Regular cardiac myocyte (primary cell): ENCODE measurements around the gene ZNF423. TPM values are rescaled to one million over a fixed set of nuclear protein-coding genes. Genes with fewer than 3 reads are reported as not detected.

Source experiments
- total RNA-seq: library from RNA; depleted of rRNA; stranded (reverse); fragments of >200 nt; gene quantifications from 2 replicates; pipeline ENCODE4 v1.2.3, GENCODE V29; 2014

Gene ZNF423
- total RNA-seq = 3.9 and 5.8 TPM in 2 replicates

DNA sequence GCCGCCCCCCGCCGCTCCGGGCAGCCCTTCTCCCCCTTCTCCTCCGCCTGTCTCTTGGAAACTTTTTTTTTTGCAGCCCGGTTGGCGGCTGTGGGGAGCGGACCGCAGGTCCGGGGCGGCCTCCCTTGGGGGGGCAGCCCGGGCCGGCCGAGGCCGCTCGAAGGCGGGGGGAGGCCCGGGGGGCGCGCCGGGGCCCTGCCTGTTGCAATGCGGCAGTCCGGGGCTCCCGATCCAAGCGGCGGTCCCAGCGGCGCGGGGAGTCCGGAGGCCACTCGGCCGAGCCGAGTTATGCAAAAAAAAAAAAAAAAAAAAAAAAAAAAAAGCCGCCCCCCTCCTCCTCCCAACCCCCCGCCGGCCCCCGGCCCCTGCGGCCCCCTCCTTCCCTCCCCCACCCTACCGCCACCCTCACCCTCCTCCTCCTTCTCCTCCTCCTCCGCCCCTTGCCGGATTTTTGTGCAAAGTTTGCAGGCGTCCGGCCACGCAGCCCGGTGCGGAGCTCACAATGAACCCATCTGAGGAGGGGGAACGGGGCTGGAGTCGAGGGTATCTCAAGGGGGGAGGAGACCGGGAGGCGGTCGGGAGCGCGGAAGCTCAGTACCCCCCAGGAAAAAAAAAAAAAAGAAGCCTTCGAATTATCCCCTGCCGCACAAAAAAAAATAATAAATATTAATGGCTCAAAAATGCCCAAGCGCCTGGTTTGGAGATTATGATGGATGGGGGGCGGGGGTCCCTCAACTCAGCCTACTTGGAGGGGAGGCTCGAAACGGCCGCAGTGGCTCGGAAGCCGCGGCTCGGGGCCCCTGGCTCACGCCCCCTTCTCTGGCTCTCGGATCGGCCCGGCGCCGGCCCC lies at the start of gene ZNF423:
Gene ZNF423 (minus strand): TSS at position 291 of the 850 bp plus-strand sequence. CDS start 338 bp downstream, outside the sequence.

Other genes starting within 250 kb of the ZNF423 start
- gene CNEP1R1, start 169.1 kb upstream of the ZNF423 start, total RNA-seq = 36.9 and 41.8 TPM in 2 replicates
- 22.0 and 48.3 TPM in 2 replicates for gene HEATR3, start 209.9 kb upstream of the ZNF423 start, total RNA-seq